ENCODE data around the gene GPC5. TPM values are rescaled to one million over a fixed set of nuclear protein-coding genes. Genes with fewer than 3 reads are reported as not detected.

GPC5 gene
- total and polyA plus RNA-seq, 2 of the 8 experiments (the other 6 are each of a cell fraction or from before 2014, with no cell fraction given), result 0.20 to 0.39 TPM

GRCh38 chr13:92355213-92355612, 956.8 kb downstream of the GPC5 start:
- Histone ChIP-seq H4K20me1 (replicated peaks in 1 of 2; ENCODE audit: control insufficient read depth in 1 of 2, insufficient read depth in 2 of 2, low read length in 2 of 2) (no peaks in the 10 kb centered on the region), H3K23me2 (ENCODE audit: low read depth, low read length) (no peaks in the 10 kb centered on the region), H2BK120ac (replicated peaks; ENCODE audit: low read depth, low read length) (no peak overlapping the region), H3K4me3 (ENCODE audit: extremely low read depth in 1 of 4, insufficient read depth in 2 of 4, low read depth in 3 of 4, low read length in 4 of 4) (no peak overlapping the region), H3K56ac (replicated peaks; ENCODE audit: insufficient read length, low read depth, low read length) (no peak overlapping the region), H2BK20ac (ENCODE audit: low read length) (no peak overlapping the region), H4K91ac (replicated peaks; ENCODE audit: insufficient read length, low read length) (no peak overlapping the region), H2AFZ (ENCODE audit: low read length) (no peak overlapping the region), H2BK12ac (ENCODE audit: low read depth, low read length) (no peak overlapping the region), H3K9me3 (ENCODE audit: insufficient read depth in 2 of 2, low read depth in 1 of 2, low read length in 1 of 2) (peaks cover 17 to 21% of the 10 kb centered on the region in 2 experiments), H3K79me1 (ENCODE audit: low read depth, low read length) (no peaks in the 10 kb centered on the region), H4K5ac (ENCODE audit: insufficient read length, low read depth, low read length) (no peak overlapping the region), H3K27ac (ENCODE audit: low read depth, low read length) (no peak overlapping the region), H2AK5ac (ENCODE audit: low read depth, low read length) (no peak overlapping the region), H3K23ac (ENCODE audit: insufficient read length) (no peak overlapping the region), H3K14ac (ENCODE audit: insufficient read length) (no peak overlapping the region), H3K79me2 (ENCODE audit: control insufficient read depth in 1 of 2, insufficient read depth in 2 of 2, low read length in 2 of 2) (no peaks in the 10 kb centered on the region), H2BK5ac (ENCODE audit: low read depth, low read length) (no peak overlapping the region), H2BK15ac (ENCODE audit: low read length) (no peak overlapping the region), H4K8ac (ENCODE audit: extremely low read depth, insufficient read depth, low read length) (no peak overlapping the region), H3K4me1 (replicated peaks in 1 of 4; ENCODE audit: control insufficient read depth in 3 of 4, insufficient read depth in 4 of 4, low read length in 3 of 4) (no peaks in the 10 kb centered on the region), H3K9ac (replicated peaks in 1 of 4; ENCODE audit: extremely low read depth in 1 of 4, low read depth in 3 of 4, low read length in 3 of 4) (no peak overlapping the region), H3K4ac (replicated peaks; ENCODE audit: insufficient read length, low read depth, low read length) (no peak overlapping the region), H3K36me3 (ENCODE audit: control insufficient read depth in 2 of 4, insufficient read depth in 4 of 4, low read length in 3 of 4) (peaks cover 0 to 3% (median 0%) of the 10 kb centered on the region in 4 experiments; a peak in 1 of 8 replicates), H3K18ac (ENCODE audit: extremely low read depth, low read length) (no peak overlapping the region), H3K27me3 (replicated peaks in 1 of 4; ENCODE audit: control insufficient read depth in 3 of 4, extremely low read depth in 1 of 4, insufficient read depth in 3 of 4, low read length in 3 of 4) (no peaks in the 10 kb centered on the region), H3K4me2 (ENCODE audit: insufficient read depth in 1 of 2, low read depth in 2 of 2, low read length in 2 of 2) (no peak overlapping the region)
- CTCF ChIA-PET (ENCODE audit: partially characterized antibody), result interaction anchor here (0.6 to 1.3 kb wide), 8 partner anchors 9 to 179 kb away, joined by 3 to 9 read pairs (median 4); no protein-coding TSS in a partner anchor
- DNase-seq (ENCODE audit: low read depth in 1 of 2, low spot score in 2 of 2), result no peak
- WGBS, 2 experiments (ENCODE audit: extremely low coverage in 1 of 2, insufficient coverage in 1 of 2, insufficient read length in 1 of 2, insufficient replicate concordance in 2 of 2, low coverage in 1 of 2, low lambda C conversion rate in 2 of 2, missing lambda C conversion rate in 1 of 2), result 7% methylated on average over 1 of the region's 1 CpG; no CpG with 5 or more reads in 1 of the 2 experiments
- POLR2A ChIA-PET (ENCODE audit: partially characterized antibody), result no interaction called here
- TF ChIP-seq SP1 (IDR thresholded peaks at IDR 0.05; ENCODE audit: low read depth, low read length) (no peak), SIX5 (IDR thresholded peaks at IDR 0.05; ENCODE audit: low read depth, low read length) (no peak), CTCF (IDR thresholded peaks at IDR 0.05; ENCODE audit: control extremely low read depth in 1 of 3, insufficient read depth in 1 of 3, low read depth in 1 of 3, low read length in 3 of 3) (peak; percentile 61 to 96 (median 66)), USF2 (IDR thresholded peaks at IDR 0.05; ENCODE audit: low read length) (no peak), RAD21 (IDR thresholded peaks at IDR 0.05 in 1 of 2, conservative IDR thresholded peaks at IDR 0.05 in 1 of 2; ENCODE audit: low read depth in 2 of 2, low read length in 2 of 2) (peak; percentile 72 to 77)
- FAIRE-seq, result no peak

Data from H1 (cell line).